HEK293 (cell line): ENCODE data around the gene IGF2R.

ENCODE experiments used
- BCL11A ChIP-seq: fragments of 450-650 bp; formaldehyde crosslinking; IDR thresholded peaks from 2 replicates; pipeline ENCODE4 v1.5.1; 2016; ENCODE audit warnings: low read depth, missing biosample characterization, missing genetic modification characterization
- GLI4 ChIP-seq: fragments of 450-650 bp; formaldehyde crosslinking; IDR thresholded peaks from 2 replicates; pipeline ENCODE4 v1.5.1; 2016; ENCODE audit warnings: missing biosample characterization, missing genetic modification characterization
- ZNF239 ChIP-seq: fragments of 450-650 bp; formaldehyde crosslinking; IDR thresholded peaks from 2 replicates; pipeline ENCODE4 v1.5.1; 2016; ENCODE audit warnings: missing biosample characterization, missing genetic modification characterization
- TF ChIP-seq, protein P1 (sequence below): fragments of 450-650 bp; formaldehyde crosslinking; IDR thresholded peaks from 2 replicates; pipeline ENCODE4 v1.5.1; 2016; ENCODE audit warnings: missing biosample characterization, missing genetic modification characterization

DNA sequence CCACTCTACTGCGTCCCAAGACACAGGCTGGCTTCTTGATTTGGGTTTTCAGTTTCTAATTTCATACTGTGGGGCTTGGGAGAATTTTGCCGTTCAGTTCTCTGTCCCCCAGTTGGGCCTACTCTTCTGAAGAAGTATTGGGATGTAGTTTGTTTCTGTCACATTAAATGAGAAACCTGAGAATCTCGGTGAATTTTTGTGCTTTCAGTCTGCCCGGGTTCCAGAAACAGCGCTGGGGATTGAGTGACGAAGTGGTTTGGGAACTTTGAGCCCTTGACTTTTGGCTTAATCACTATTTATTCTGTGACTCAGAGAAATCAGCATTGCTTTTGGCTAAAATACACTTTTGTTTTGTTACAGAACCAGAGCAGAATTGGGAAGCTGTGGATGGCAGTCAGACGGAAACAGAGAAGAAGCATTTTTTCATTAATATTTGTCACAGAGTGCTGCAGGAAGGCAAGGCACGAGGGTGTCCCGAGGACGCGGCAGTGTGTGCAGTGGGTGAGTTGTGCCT is 74.0 kb downstream of the IGF2R start:
- TF ChIP-seq, protein P1, sequence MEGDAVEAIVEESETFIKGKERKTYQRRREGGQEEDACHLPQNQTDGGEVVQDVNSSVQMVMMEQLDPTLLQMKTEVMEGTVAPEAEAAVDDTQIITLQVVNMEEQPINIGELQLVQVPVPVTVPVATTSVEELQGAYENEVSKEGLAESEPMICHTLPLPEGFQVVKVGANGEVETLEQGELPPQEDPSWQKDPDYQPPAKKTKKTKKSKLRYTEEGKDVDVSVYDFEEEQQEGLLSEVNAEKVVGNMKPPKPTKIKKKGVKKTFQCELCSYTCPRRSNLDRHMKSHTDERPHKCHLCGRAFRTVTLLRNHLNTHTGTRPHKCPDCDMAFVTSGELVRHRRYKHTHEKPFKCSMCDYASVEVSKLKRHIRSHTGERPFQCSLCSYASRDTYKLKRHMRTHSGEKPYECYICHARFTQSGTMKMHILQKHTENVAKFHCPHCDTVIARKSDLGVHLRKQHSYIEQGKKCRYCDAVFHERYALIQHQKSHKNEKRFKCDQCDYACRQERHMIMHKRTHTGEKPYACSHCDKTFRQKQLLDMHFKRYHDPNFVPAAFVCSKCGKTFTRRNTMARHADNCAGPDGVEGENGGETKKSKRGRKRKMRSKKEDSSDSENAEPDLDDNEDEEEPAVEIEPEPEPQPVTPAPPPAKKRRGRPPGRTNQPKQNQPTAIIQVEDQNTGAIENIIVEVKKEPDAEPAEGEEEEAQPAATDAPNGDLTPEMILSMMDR: no peak
- TF ChIP-seq ZNF239 (tag by site-specific recombination) (no peak), GLI4 (tag by site-specific recombination) (no peak), BCL11A (tag by site-specific recombination) (no peak)
